Measurements from ENCODE around the gene CNDP2. TPM values are rescaled to one million over a fixed set of nuclear protein-coding genes. Genes with fewer than 3 reads are reported as not detected.
A peak's percentile ranks its signal among the peaks of the same experiment; 100 is the strongest.
"Not testable (repeated sequence)": the region's sequence is repeated elsewhere in the genome, so short reads cannot be mapped to it uniquely, and the experiment has no call there.

The CNDP2 gene
- total RNA-seq, 4 donors from 2014 or later: 29.5 to 82.8 (median 31.6) TPM

DNA sequence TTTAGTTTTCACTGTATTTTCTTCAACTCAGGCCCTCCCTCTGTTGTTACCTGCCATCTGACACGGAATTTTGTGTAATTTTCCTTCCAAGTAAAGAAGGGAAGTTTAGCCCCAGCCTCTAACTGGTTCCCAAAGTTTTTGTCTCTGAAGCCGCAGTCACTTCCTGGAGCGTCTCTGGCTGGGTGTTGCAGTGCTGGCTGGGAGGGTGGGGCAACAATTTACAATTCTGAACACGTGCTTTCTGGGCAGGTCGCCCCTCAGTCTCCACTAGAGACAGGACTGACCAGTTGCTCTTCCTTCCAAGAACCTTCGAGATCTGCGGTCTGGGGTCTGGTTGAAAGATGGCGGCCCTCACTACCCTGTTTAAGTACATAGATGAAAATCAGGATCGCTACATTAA is 3.5 kb downstream of the CNDP2 start:
- Histone ChIP-seq H3K4me3 (peak overlapping the region in 3 of 4 donors; percentile 2 to 40 (median 26)), H3K9me3 (no peaks in the 10 kb centered on the region), H3K27me3 (no peaks in the 10 kb centered on the region), H3K4me1 (peaks cover 9 to 13% of the 10 kb centered on the region in 2 donors), H3K27ac (peak overlapping the region; percentile 14 to 76 (median 62)), H3K36me3 (peaks cover 0 to 46% of the 10 kb centered on the region in 2 donors)
- in situ Hi-C loops (cut with MboI; ENCODE audit: low sequenced_read_pairs in 4 of 4): loop anchor here in 3 of 4 donors (5.0 to 10.0 kb wide), 3 partner anchors 98 to 305 kb away; partner anchors contain the start of gene ZNF407 (in 1 of the 3)
- TF ChIP-seq, protein P1, sequence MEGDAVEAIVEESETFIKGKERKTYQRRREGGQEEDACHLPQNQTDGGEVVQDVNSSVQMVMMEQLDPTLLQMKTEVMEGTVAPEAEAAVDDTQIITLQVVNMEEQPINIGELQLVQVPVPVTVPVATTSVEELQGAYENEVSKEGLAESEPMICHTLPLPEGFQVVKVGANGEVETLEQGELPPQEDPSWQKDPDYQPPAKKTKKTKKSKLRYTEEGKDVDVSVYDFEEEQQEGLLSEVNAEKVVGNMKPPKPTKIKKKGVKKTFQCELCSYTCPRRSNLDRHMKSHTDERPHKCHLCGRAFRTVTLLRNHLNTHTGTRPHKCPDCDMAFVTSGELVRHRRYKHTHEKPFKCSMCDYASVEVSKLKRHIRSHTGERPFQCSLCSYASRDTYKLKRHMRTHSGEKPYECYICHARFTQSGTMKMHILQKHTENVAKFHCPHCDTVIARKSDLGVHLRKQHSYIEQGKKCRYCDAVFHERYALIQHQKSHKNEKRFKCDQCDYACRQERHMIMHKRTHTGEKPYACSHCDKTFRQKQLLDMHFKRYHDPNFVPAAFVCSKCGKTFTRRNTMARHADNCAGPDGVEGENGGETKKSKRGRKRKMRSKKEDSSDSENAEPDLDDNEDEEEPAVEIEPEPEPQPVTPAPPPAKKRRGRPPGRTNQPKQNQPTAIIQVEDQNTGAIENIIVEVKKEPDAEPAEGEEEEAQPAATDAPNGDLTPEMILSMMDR (IDR thresholded peaks at IDR 0.05 in 4 of 5, conservative IDR thresholded peaks at IDR 0.05 in 1 of 5): no peak
- peak in 1 of 2 donors; percentile 5 for TF ChIP-seq POLR2A (IDR thresholded peaks at IDR 0.05)
- ATAC-seq: no peak
- intact Hi-C loops (cut with DNase I; ENCODE audit: low total_unique reads): loop anchor here (5.0 kb wide), 2 partner anchors 53 to 147 kb away; no protein-coding TSS in a partner anchor
- DNase-seq: peak in 1 of 2 donors; percentile 75

DNA sequence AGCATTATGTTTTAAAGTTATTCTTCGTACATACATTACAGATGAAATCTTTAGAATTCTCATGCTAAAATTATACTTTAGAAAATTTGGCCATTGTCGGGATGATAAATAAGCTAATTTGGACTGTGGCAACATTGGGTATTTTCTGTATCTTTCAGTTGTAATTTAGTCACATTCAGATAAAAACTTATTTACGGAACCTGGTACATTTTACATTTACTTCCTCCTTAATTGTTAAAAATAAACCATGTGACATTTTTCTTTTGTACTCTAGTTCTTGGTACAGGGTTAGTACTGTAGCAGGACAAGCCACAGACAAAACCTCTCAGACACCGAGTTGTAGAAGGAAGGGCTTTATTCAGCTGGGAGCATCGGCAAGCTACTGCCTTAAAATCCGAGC is 4.2 kb downstream of the CNDP2 start:
- TF ChIP-seq, protein P1 (IDR thresholded peaks at IDR 0.05 in 4 of 5, conservative IDR thresholded peaks at IDR 0.05 in 1 of 5): no peak
- no peak for TF ChIP-seq POLR2A (IDR thresholded peaks at IDR 0.05)
- intact Hi-C loops (cut with DNase I; ENCODE audit: low total_unique reads) (no loop called here), in situ Hi-C loops (cut with MboI; ENCODE audit: low sequenced_read_pairs in 4 of 4) (no loop called here)
- Histone ChIP-seq H3K36me3 (peaks cover 0 to 48% of the 10 kb centered on the region in 2 donors), H3K9me3 (no peaks in the 10 kb centered on the region), H3K4me3 (peak overlapping the region in 1 of 4 donors; percentile 26), H3K4me1 (peaks cover 9 to 13% of the 10 kb centered on the region in 2 donors), H3K27ac (peak overlapping the region in 3 of 4 donors; percentile 56 to 76 (median 68)), H3K27me3 (no peaks in the 10 kb centered on the region)
- DNase-seq (no peak), ATAC-seq (no peak)

DNA sequence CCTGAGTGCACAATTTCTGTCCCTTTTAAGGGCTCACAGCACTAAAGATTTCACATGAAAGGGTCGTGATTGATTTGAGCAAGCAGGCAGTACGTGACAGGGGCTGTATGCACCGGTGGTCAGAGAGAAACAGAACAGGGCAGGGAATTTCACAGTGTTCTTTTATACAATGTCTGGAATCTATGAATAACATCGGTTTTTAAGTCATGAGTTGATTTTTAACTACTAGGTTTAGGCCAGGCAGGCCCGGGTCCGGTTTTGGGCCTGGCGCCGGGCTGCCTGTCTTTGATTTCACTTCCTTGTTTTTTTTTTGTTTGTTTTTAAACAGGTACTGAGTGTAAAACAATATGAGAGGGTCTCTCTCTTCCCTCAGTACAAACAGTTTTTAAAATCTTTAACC is 4.6 kb downstream of the CNDP2 start:
- H3K27ac ChIP-seq; in situ Hi-C loops (cut with MboI; ENCODE audit: low sequenced_read_pairs in 4 of 4): not testable (repeated sequence)
- peaks cover 9 to 13% of the 10 kb centered on the region in 2 donors for H3K4me1 ChIP-seq

DNA sequence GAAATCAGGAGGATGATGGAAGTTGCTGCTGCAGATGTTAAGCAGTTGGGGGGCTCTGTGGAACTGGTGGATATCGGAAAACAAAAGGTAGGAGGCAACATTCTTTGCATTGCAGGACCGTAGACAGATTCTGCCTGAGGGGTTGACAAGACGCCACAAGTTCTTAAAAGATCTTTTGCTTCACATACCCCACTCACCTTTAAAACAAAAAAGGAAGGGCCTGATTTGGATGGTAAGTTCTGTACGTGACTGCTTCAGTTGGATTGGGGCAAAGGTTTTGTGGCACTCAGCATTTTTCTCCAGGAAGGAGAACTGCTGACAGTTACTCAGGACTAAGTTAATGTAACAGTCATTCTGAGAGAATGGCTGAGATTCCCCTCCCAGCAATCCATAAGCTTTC is 5.2 kb downstream of the CNDP2 start:
- DNase-seq: no peak
- peaks cover 0 to 57% of the 10 kb centered on the region in 2 donors for H3K36me3 ChIP-seq
- H3K9me3 ChIP-seq: no peaks in the 10 kb centered on the region
- no peak for ATAC-seq
- H3K27me3 ChIP-seq: no peaks in the 10 kb centered on the region
- in situ Hi-C loops (cut with MboI; ENCODE audit: low sequenced_read_pairs in 4 of 4) (no loop called here), intact Hi-C loops (cut with DNase I; ENCODE audit: low total_unique reads) (no loop called here)
- H3K4me3 ChIP-seq: no peak overlapping the region
- peaks cover 9 to 13% of the 10 kb centered on the region in 2 donors for H3K4me1 ChIP-seq
- TF ChIP-seq POLR2A (IDR thresholded peaks at IDR 0.05): no peak
- TF ChIP-seq, protein P1 (IDR thresholded peaks at IDR 0.05 in 4 of 5, conservative IDR thresholded peaks at IDR 0.05 in 1 of 5): no peak
- no peak overlapping the region for H3K27ac ChIP-seq

More for the DNA sequence above, 4.6 kb downstream of the CNDP2 start:
- DNase-seq; H3K27me3 ChIP-seq; ATAC-seq; intact Hi-C loops (cut with DNase I; ENCODE audit: low total_unique reads); H3K9me3 ChIP-seq: not testable (repeated sequence)
- Histone ChIP-seq H3K36me3 (peaks cover 0 to 51% of the 10 kb centered on the region in 2 donors), H3K4me3 (peak overlapping the region in 1 of 4 donors; percentile 26)

DNA sequence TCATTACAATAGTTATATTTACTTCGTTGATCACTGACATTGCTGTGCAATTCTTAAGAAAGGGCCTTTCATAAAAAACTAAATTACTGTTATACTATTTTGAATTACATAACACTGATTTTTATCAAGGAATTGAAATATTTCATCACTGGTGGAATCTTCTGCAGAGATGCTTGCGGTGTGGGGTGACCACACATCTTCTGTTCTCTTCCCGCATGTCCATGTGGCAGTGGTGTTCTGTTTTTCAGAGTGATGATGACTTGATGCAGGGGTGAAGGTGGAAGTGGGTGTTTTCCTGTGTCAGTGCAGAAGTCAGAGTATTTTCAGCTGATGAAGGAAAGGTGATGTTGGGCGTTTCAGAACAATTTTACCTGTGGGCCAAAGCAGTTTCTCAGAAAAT is 7.0 kb downstream of the CNDP2 start:
- Histone ChIP-seq H3K36me3 (peaks cover 0 to 73% of the 10 kb centered on the region in 2 donors), H3K4me3 (no peak overlapping the region), H3K9me3 (no peaks in the 10 kb centered on the region), H3K4me1 (peaks cover 3 to 6% of the 10 kb centered on the region in 2 donors), H3K27ac (no peak overlapping the region), H3K27me3 (no peaks in the 10 kb centered on the region)
- TF ChIP-seq, protein P1 (IDR thresholded peaks at IDR 0.05 in 4 of 5, conservative IDR thresholded peaks at IDR 0.05 in 1 of 5): no peak
- no peak for TF ChIP-seq POLR2A (IDR thresholded peaks at IDR 0.05)
- ATAC-seq (no peak), DNase-seq (no peak)
- intact Hi-C loops (cut with DNase I; ENCODE audit: low total_unique reads) (no loop called here), in situ Hi-C loops (cut with MboI; ENCODE audit: low sequenced_read_pairs in 4 of 4) (no loop called here)
